Measurements from ENCODE around the gene PRKD1.

DNA sequence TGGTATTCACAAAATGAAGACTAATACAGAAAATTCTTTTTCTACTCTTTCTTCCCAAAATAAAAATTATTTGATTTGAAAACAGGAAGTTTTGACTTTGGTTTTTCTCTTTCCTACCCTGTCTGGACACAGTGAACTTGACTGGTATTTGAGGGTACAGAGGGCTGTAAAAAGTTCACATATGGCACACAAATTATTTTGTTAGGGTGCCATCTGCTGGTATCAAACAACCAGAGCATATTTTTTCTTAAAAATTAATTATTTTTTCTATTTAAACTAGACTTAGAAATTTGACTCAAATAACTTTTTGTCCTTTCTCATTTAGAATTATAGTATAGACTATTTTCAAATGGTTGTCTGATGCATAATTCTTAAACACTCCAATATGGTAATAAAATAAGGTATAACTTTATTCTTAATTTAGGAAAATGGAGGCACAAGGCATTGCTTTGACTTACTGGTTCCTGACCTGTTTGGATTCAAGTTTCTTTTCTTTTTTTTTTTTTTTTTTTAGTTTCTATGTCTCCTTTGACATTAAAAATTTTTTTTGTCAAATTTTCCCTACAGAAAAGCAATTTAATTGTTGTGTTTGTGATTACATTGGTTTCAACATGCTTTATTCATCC, 390.6 kb downstream of the PRKD1 start:
- TF ChIP-seq CTCF (IDR thresholded peaks at IDR 0.05) (peak in 11 of 12 donors; percentile 13 to 50 (median 33)), POLR2A (IDR thresholded peaks at IDR 0.05) (no peak)
